IPS-20b (cell line): ENCODE measurements around the gene POLDIP2.
A peak's percentile ranks its signal among the peaks of the same experiment; 100 is the strongest.
"Not testable (repeated sequence)": the region's sequence is repeated elsewhere in the genome, so short reads cannot be mapped to it uniquely, and the experiment has no call there.

ENCODE experiments used
- H3K27ac ChIP-seq: one replicate; pipeline ENCODE4 v1.5.1; 2013; ENCODE audit warnings: low read length
- H3K27me3 ChIP-seq: 2 replicates; pipeline ENCODE4 v1.6.1; 2013; ENCODE audit warnings: mild to moderate bottlenecking, low read length, inconsistent platforms; ENCODE audit not compliant: insufficient read depth
- H3K36me3 ChIP-seq: 2 replicates; pipeline ENCODE4 v1.6.1; 2013; ENCODE audit warnings: low read depth, mild to moderate bottlenecking, inconsistent platforms, low read length, moderate library complexity; ENCODE audit not compliant: insufficient read depth
- H3K4me1 ChIP-seq: 2 replicates; pipeline ENCODE4 v1.6.1; 2013; ENCODE audit warnings: mild to moderate bottlenecking, control low read depth, inconsistent platforms, low read length, moderate library complexity; ENCODE audit not compliant: insufficient read depth
- H3K4me3 ChIP-seq: 2 replicates; pipeline ENCODE4 v1.5.1; 2013; ENCODE audit warnings: mild to moderate bottlenecking, low read length, inconsistent platforms
- H3K9ac ChIP-seq: 2 replicates; pipeline ENCODE4 v1.6.1; 2013; ENCODE audit warnings: low read depth, mild to moderate bottlenecking, inconsistent platforms, low read length, moderate library complexity
- H3K9me3 ChIP-seq: 2 replicates; pipeline ENCODE4 v1.6.1; 2013; ENCODE audit warnings: mild to moderate bottlenecking, low read depth, low read length, inconsistent platforms; ENCODE audit not compliant: insufficient read depth

The POLDIP2 gene

GRCh38 chr17:28341516-28341915, 15.8 kb downstream of the POLDIP2 start:
- no peak overlapping the region for H3K4me3 ChIP-seq
- no peak overlapping the region for H3K27ac ChIP-seq
- peaks cover 12% of the 10 kb centered on the region for H3K4me1 ChIP-seq
- no peaks in the 10 kb centered on the region for H3K9me3 ChIP-seq
- peaks cover 66% of the 10 kb centered on the region for H3K36me3 ChIP-seq
- no peaks in the 10 kb centered on the region for H3K27me3 ChIP-seq
- no peak overlapping the region for H3K9ac ChIP-seq

GRCh38 chr17:28340374-28340773, 17.0 kb downstream of the POLDIP2 start:
- Histone ChIP-seq H3K27me3 (no peaks in the 10 kb centered on the region), H3K9ac (no peak overlapping the region), H3K9me3 (no peaks in the 10 kb centered on the region), H3K4me3 (no peak overlapping the region), H3K4me1 (peaks cover 8% of the 10 kb centered on the region), H3K36me3 (peaks cover 55% of the 10 kb centered on the region), H3K27ac (no peak overlapping the region)

GRCh38 chr17:28339431-28339830, 17.9 kb downstream of the POLDIP2 start:
- Histone ChIP-seq H3K27ac (no peak overlapping the region), H3K9ac (no peak overlapping the region), H3K4me1 (peaks cover 8% of the 10 kb centered on the region), H3K4me3 (no peak overlapping the region), H3K9me3 (no peaks in the 10 kb centered on the region), H3K27me3 (no peaks in the 10 kb centered on the region), H3K36me3 (peaks cover 46% of the 10 kb centered on the region)

- not testable (repeated sequence) for H3K4me3 ChIP-seq, H3K4me1 ChIP-seq, H3K27ac ChIP-seq, H3K9ac ChIP-seq, H3K9me3 ChIP-seq, H3K27me3 ChIP-seq
- peaks cover 39% of the 10 kb centered on the region for H3K36me3 ChIP-seq
These were observed 18.5 kb downstream of the POLDIP2 start for GRCh38 chr17:28338769-28339212.

GRCh38 chr17:28338056-28338768, 19.1 kb downstream of the POLDIP2 start:
- Histone ChIP-seq H3K27ac (no peak overlapping the region), H3K36me3 (peaks cover 35% of the 10 kb centered on the region), H3K9ac (no peak overlapping the region), H3K4me1 (peaks cover 8% of the 10 kb centered on the region), H3K4me3 (no peak overlapping the region), H3K9me3 (no peaks in the 10 kb centered on the region), H3K27me3 (no peaks in the 10 kb centered on the region)

GRCh38 chr17:28335959-28336871, 21.1 kb downstream of the POLDIP2 start:
- H3K4me1 ChIP-seq, result peaks cover 8% of the 10 kb centered on the region
- peak overlapping the region; percentile 92 for H3K4me3 ChIP-seq
- H3K27me3 ChIP-seq, result no peaks in the 10 kb centered on the region
- H3K27ac ChIP-seq, result no peak overlapping the region
- no peaks in the 10 kb centered on the region for H3K9me3 ChIP-seq
- H3K36me3 ChIP-seq, result peaks cover 16% of the 10 kb centered on the region
- peak overlapping the region; percentile 77; the same call in 1 of the 2 replicates for H3K9ac ChIP-seq

- H3K27me3 ChIP-seq, result no peaks in the 10 kb centered on the region
- no peak within 1 kb of the TSS for H3K27ac ChIP-seq
- H3K9ac ChIP-seq, result peak within 1 kb of the TSS; percentile 77; the same call in 1 of the 2 replicates
- no peaks in the 10 kb centered on the region for H3K9me3 ChIP-seq
- H3K4me1 ChIP-seq, result peaks cover 8% of the 10 kb centered on the region
- peaks cover 7% of the 10 kb centered on the region; the same call in 1 of the 2 replicates for H3K36me3 ChIP-seq
- peak within 1 kb of the TSS; percentile 92 for H3K4me3 ChIP-seq
These were observed 21.9 kb downstream of the POLDIP2 start, which contains the start of the genes IFT20 and TNFAIP1 for GRCh38 chr17:28335201-28335958. Gene IFT20 (minus strand): TSS chr17:28335472. CDS start chr17:28331985, 3,487 bp downstream. Gene TNFAIP1 (plus strand): TSS chr17:28335761. CDS start chr17:28339522, 3,761 bp downstream.

GRCh38 chr17:28334666-28335200, 22.6 kb downstream of the POLDIP2 start:
- Histone ChIP-seq H3K27me3 (no peaks in the 10 kb centered on the region), H3K9ac (peak overlapping the region; percentile 72; the same call in 1 of the 2 replicates), H3K27ac (no peak overlapping the region), H3K36me3 (0 out of 2 replicates have a peak, but pooled peaks cover 3% of the 10 kb centered on the region), H3K4me1 (peaks cover 8% of the 10 kb centered on the region), H3K4me3 (peak overlapping the region; percentile 92), H3K9me3 (no peaks in the 10 kb centered on the region)

GRCh38 chr17:28334171-28334570, 23.2 kb downstream of the POLDIP2 start:
- Histone ChIP-seq H3K36me3 (peaks cover 4% of the 10 kb centered on the region), H3K9me3 (no peaks in the 10 kb centered on the region), H3K9ac (no peak overlapping the region; the same call in 1 of the 2 replicates), H3K4me1 (peaks cover 8% of the 10 kb centered on the region), H3K27ac (no peak overlapping the region), H3K4me3 (peak overlapping the region; percentile 92), H3K27me3 (no peaks in the 10 kb centered on the region)

GRCh38 chr17:28333083-28333746, 24.1 kb downstream of the POLDIP2 start:
- H3K27me3 ChIP-seq, result no peaks in the 10 kb centered on the region
- H3K9me3 ChIP-seq, result no peaks in the 10 kb centered on the region
- H3K4me1 ChIP-seq, result peaks cover 8% of the 10 kb centered on the region
- H3K36me3 ChIP-seq, result peaks cover 12% of the 10 kb centered on the region
- H3K4me3 ChIP-seq, result no peak overlapping the region
- H3K27ac ChIP-seq, result no peak overlapping the region
- H3K9ac ChIP-seq, result no peak overlapping the region
